NB4 (cell line): ENCODE measurements around the gene OBP2A.
A peak's percentile ranks its signal among the peaks of the same experiment; 100 is the strongest.

Experiments
- POLR2A ChIP-seq: IDR thresholded peaks from 2 replicates; pipeline ENCODE4 v1.6.1; 2011; ENCODE audit warnings: mild to moderate bottlenecking; ENCODE audit not compliant: insufficient read length; ENCODE audit errors: extremely low read depth
- TF ChIP-seq, protein P1 (sequence below): IDR thresholded peaks from one replicate; pipeline ENCODE4 v1.5.1; 2012; ENCODE audit warnings: low read depth, low read length

DNA sequence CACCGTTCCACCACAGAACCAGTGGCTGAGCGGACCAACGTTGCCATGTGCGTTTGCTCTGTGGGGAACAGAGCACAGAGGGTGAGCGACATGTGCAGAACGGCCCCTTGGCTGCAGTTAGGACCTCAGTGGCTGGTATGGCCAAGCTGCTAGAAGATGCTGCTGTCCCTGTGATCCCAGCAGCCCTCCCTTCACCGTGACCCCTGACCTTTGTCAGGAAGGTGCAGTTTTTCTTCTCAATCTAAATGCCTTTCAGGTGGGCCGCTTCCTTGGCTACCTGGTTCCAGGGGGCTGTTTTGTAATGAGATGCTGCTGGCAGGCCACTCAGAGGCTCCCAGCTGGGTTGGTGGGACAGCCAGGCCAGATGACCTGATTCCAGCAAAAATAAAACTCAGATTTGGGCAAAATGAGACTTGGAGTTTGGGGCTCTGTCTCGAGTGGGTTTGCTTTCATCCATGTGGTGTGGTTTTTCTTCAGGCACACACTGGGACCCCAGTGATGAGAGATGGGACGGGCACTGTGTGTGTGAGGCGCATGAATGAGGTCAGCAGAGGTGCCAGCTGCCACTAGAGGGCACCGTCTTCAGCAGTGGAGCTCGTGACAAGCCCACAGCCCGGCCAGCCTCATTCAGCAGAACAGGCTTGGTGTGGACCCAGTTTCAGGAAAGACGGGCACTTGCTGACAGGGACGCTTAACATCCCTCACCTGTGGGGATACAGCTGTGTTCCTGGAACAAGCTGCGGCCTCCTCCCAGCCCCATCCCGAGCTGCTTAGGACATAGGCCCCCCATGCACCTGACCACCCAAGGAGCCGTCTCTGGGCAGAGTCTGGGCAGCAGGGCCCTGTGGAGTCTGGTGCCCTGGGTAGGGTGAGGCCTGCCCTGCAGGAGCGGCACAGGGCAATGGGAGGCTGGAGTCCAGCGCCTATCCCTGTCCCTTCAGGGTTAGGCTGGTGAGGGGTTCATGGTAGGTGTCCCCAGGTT is 41.4 kb upstream of the OBP2A start:
- TF ChIP-seq, protein P1, sequence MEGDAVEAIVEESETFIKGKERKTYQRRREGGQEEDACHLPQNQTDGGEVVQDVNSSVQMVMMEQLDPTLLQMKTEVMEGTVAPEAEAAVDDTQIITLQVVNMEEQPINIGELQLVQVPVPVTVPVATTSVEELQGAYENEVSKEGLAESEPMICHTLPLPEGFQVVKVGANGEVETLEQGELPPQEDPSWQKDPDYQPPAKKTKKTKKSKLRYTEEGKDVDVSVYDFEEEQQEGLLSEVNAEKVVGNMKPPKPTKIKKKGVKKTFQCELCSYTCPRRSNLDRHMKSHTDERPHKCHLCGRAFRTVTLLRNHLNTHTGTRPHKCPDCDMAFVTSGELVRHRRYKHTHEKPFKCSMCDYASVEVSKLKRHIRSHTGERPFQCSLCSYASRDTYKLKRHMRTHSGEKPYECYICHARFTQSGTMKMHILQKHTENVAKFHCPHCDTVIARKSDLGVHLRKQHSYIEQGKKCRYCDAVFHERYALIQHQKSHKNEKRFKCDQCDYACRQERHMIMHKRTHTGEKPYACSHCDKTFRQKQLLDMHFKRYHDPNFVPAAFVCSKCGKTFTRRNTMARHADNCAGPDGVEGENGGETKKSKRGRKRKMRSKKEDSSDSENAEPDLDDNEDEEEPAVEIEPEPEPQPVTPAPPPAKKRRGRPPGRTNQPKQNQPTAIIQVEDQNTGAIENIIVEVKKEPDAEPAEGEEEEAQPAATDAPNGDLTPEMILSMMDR = peak; percentile 60
- no peak for TF ChIP-seq POLR2A
